GM12875 (cell line): Measurements from ENCODE around the gene IL1RAPL2.

Experiments
- H3K4me3 ChIP-seq: one replicate; pipeline ENCODE4 v1.5.1; 2011; ENCODE audit warnings: low read depth, low read length, control low read depth
- CTCF ChIP-seq: IDR thresholded peaks from 2 replicates; pipeline ENCODE4 v1.5.1; 2011; ENCODE audit warnings: low read depth, mild to moderate bottlenecking, control low read depth, inconsistent platforms, low read length, moderate library complexity, borderline replicate concordance; ENCODE audit not compliant: insufficient read depth

The IL1RAPL2 gene

GRCh38 chrX:105458846-105459245 is 892.8 kb downstream of the IL1RAPL2 start:
- TF ChIP-seq CTCF, result no peak

GRCh38 chrX:105460376-105460775 is 894.4 kb downstream of the IL1RAPL2 start:
- no peak for TF ChIP-seq CTCF
- no peak overlapping the region for H3K4me3 ChIP-seq

More at GRCh38 chrX:105458846-105459245, 892.8 kb downstream of the IL1RAPL2 start:
- no peak overlapping the region for H3K4me3 ChIP-seq

DNA sequence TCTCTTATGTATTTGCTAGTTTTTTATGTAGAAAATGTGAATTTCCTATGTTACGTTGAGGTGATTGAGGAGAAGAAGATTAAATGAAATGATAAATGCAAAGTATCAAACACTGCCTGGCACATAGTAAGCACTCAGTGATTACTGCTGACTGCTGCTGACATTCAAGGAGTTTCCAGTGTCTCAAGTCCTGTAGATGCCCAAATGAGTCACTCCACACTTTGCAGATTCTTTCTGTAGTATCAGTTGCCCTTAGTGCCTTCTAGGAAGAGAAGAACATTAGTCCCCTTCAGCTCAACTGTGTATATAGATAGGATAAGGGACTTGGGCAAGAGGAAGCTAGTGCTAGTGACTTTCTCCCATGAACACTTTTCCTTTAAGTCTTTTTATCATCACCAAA is 895.0 kb downstream of the IL1RAPL2 start:
- TF ChIP-seq CTCF, result no peak
- H3K4me3 ChIP-seq, result no peak overlapping the region

- no peak for TF ChIP-seq CTCF
- no peak overlapping the region for H3K4me3 ChIP-seq
Observed at GRCh38 chrX:105462186-105462585, 896.2 kb downstream of the IL1RAPL2 start.

DNA sequence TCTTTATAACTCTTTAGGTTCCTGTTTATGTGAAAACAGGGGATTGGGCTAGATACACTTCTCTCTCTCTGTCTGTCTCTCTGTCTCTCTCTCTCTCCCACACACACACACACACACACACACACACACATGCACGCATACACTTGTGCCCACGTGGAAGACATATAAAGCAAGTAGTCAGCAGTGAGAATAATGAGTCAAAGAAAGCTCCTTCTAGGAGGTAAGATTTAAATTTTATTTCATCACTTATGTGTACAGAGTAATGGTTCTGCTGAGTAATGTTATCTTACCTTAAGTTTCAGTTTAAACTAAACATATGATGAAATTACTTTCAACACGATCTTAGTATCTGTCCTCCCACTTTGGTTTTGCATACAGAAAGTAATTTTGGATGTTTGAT is 897.5 kb downstream of the IL1RAPL2 start:
- no peak overlapping the region for H3K4me3 ChIP-seq
- no peak for TF ChIP-seq CTCF

DNA sequence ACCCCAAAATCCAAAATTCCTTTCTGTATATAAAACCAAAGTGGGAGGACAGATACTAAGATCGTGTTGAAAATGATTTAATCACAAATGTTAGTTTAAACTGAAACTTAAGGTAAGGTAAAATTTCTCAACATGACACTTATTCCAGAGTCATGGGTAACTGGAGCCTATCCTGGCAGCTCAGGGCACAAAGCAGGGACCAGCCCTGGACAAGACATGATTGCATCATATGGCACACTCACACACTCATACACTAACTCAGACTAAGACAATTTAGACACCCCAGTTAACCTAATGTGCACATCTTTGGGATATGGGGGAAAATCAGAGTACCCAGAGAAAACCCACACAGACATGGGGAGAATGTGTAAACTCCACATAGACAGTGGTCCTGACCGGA is 898.6 kb downstream of the IL1RAPL2 start:
- no peak for TF ChIP-seq CTCF

GRCh38 chrX:105468741-105469140 is 902.7 kb downstream of the IL1RAPL2 start:
- TF ChIP-seq CTCF, result no peak
- H3K4me3 ChIP-seq, result no peak overlapping the region

More for the DNA sequence above, 898.6 kb downstream of the IL1RAPL2 start:
- no peak overlapping the region for H3K4me3 ChIP-seq
